Suppressor macrophage treated with lipopolysaccharide for 1 hour (primary cell): ENCODE results near the gene LRRC51.
"Not testable (repeated sequence)": the region's sequence is repeated elsewhere in the genome, so short reads cannot be mapped to it uniquely, and the experiment has no call there.

ENCODE experiments used
- DNase-seq, 3 donors: peaks; one replicate each; pipeline ENCODE4 v3.0.0-alpha.2; 2020 to 2022

The LRRC51 gene

GRCh38 chr11:72141066-72141465 is 60.4 kb downstream of the LRRC51 start:
- no peak for DNase-seq

DNA sequence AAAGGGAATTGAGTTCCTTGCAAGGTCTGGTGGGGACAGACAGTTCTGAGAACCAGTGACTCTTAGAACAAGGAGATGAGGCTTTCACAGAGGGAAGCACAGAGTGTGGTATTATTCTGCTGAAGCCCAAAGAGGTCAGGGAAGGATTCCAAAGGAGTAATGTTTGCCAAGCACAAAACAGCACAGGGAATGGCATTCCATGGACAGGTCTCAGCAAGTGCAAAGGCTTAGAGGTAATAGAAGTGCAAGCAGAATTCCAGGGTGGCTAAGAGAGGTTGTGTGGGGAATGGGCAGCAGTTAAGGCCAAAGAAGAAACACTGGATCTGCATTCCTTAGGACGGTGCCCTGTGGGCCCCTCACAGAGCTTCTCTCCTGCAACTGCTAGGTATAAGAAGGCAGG is 61.4 kb downstream of the LRRC51 start:
- not testable (repeated sequence) for DNase-seq

DNA sequence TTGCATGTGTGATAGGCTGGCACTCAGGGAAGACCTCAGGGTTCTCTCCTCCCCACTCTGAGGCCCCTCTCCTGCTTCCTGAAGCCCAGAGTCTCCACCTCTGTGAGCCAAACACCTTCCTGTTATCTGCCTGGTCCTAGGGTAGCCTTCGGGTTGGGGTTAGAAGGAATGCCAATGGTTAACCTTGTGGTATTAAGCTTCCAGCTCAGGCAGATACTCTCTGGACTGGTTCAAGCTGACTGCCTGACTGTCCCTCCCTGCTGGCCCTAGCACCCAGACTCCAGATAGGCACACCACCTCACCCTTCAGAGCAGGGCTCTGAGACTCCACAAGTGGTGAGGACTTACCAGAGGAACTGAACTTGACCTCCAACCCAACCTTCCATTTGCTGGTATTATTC is 61.9 kb downstream of the LRRC51 start:
- not testable (repeated sequence) for DNase-seq

- no peak for DNase-seq
Observed at GRCh38 chr11:72144807-72145565, 64.3 kb downstream of the LRRC51 start.
